ENCODE measurements around the gene TLX3. TPM values are rescaled to one million over a fixed set of nuclear protein-coding genes. Genes with fewer than 3 reads are reported as not detected.

The TLX3 gene
- total RNA-seq, 1 donor from 2014 or later, result 2.1 TPM

Other genes with a start within 250 kb of the TLX3 start
- 1,253 and 1,650 TPM in 2 replicates for gene NPM1, start 78.6 kb downstream of the TLX3 start, total RNA-seq (ENCODE audit: low replicate concordance)
- gene FGF18, start 110.4 kb downstream of the TLX3 start, total RNA-seq (ENCODE audit: low replicate concordance), result 1.7 and 3.2 TPM in 2 replicates